PFSK-1 (cell line): Measurements from ENCODE around the gene M6PR.

Experiments used
- POLR2AphosphoS5 ChIP-seq: IDR thresholded peaks from 2 replicates; pipeline ENCODE4 v1.6.1; 2012; ENCODE audit warnings: low read depth, mild to moderate bottlenecking, control low read depth, low read length, moderate library complexity
- REST ChIP-seq, 2 experiments: IDR thresholded peaks; 2 replicates each; pipeline versions ENCODE4 v1.6.1 to v1.8.0; 2011 to 2012; ENCODE audit warnings: low read depth in 2 of 2, low read length in 2 of 2, control low read depth in 1 of 2, inconsistent platforms in 1 of 2, mild to moderate bottlenecking in 1 of 2, moderate library complexity in 1 of 2; ENCODE audit not compliant: insufficient read depth in 1 of 2
- SIN3A ChIP-seq: IDR thresholded peaks from 2 replicates; pipeline ENCODE4 v1.6.1; 2012; ENCODE audit warnings: mild to moderate bottlenecking, low read length, moderate library complexity, borderline replicate concordance; ENCODE audit not compliant: insufficient read depth
- TAF1 ChIP-seq: IDR thresholded peaks from 2 replicates; pipeline ENCODE4 v1.6.1; 2012; ENCODE audit warnings: low read length, control low read depth, borderline replicate concordance; ENCODE audit not compliant: insufficient read depth

- no peak for TF ChIP-seq TAF1
- no peak for TF ChIP-seq POLR2AphosphoS5
- TF ChIP-seq SIN3A: no peak
- TF ChIP-seq REST (IDR thresholded peaks at IDR 0.05; ENCODE audit: insufficient read depth in 1 of 2, low read depth in 2 of 2, low read length in 2 of 2): no peak
Observed at GRCh38 chr12:8891976-8892375, 57.5 kb downstream of the M6PR start.
